Spleen (tissue), 7 donors: ENCODE results near the gene COL4A2.

Experiments used
- CTCF ChIP-seq, 11 experiments: fragments of 200-600 bp in 7 of 11; fragments of 450-650 bp in 4 of 11; sonication (generic) in 4 of 11; IDR thresholded peaks in 8 of 11; conservative IDR thresholded peaks in 3 of 11; 1 replicate in 7 of 11; 2 replicates in 4 of 11; pipeline versions ENCODE4 v1.4.0 to v1.8.0; 2016 to 2021; ENCODE audit warnings: antibody characterized with exemption in 11 of 11, inconsistent platforms in 4 of 11, mild to moderate bottlenecking in 1 of 11
- POLR2A ChIP-seq, 3 donors: fragments of 450-650 bp; IDR thresholded peaks; one replicate each; pipeline ENCODE4 v1.5.1; 2017; ENCODE audit warnings: antibody characterized with exemption in 3 of 3, mild to moderate bottlenecking in 1 of 3
- POLR2AphosphoS5 ChIP-seq, 3 donors: sonication (generic); formaldehyde crosslinking; IDR thresholded peaks; one replicate each; pipeline ENCODE4 v1.5.1; 2017; ENCODE audit warnings: antibody characterized with exemption in 3 of 3
- donor health status: DM: no; HTN: no; CAD: no; lungs with moderate emphysema.
- donor health status: DM: no; HTN: no; CAD: no.
- donor health status: DM: no; HTN: no; CAD: no.

- TF ChIP-seq CTCF (IDR thresholded peaks at IDR 0.05 in 8 of 11, conservative IDR thresholded peaks at IDR 0.05 in 3 of 11) (no peak), POLR2A (IDR thresholded peaks at IDR 0.05) (no peak), POLR2AphosphoS5 (IDR thresholded peaks at IDR 0.05) (no peak)
Measured at GRCh38 chr13:110435331-110435730, 128.2 kb downstream of the COL4A2 start.
